KMS-11 (cell line): Measurements from ENCODE around the gene COL23A1.

Source experiments
- H2AFZ ChIP-seq: fragments of 200-600 bp; sonication (generic); 2 replicates; pipeline ENCODE4 v1.6.1; 2016; ENCODE audit warnings: antibody characterized with exemption, mixed run types, low read depth
- H3K27ac ChIP-seq: fragments of 200-600 bp; sonication (generic); 2 replicates; pipeline ENCODE4 v1.6.1; 2016; ENCODE audit warnings: mild to moderate bottlenecking, mixed run types
- H3K27me3 ChIP-seq: fragments of 200-600 bp; sonication (generic); 2 replicates; pipeline ENCODE4 v1.6.1; 2017; ENCODE audit warnings: mild to moderate bottlenecking, low read depth, mixed run types, moderate library complexity; ENCODE audit not compliant: insufficient read depth
- H3K36me3 ChIP-seq: fragments of 200-600 bp; sonication (generic); 2 replicates; pipeline ENCODE4 v1.6.1; 2017; ENCODE audit warnings: mild to moderate bottlenecking, mixed run types; ENCODE audit not compliant: insufficient read depth
- H3K4me1 ChIP-seq: fragments of 200-600 bp; sonication (generic); 2 replicates; pipeline ENCODE4 v1.6.1; 2016; ENCODE audit warnings: mild to moderate bottlenecking, low read depth, mixed run types; ENCODE audit not compliant: poor library complexity, severe bottlenecking
- H3K4me2 ChIP-seq: fragments of 200-600 bp; sonication (generic); 2 replicates; pipeline ENCODE4 v1.7.0; 2016; ENCODE audit warnings: mild to moderate bottlenecking, mixed run types
- H3K4me3 ChIP-seq: fragments of 200-600 bp; sonication (generic); IDR thresholded peaks from 2 replicates; pipeline ENCODE4 v1.6.1; 2017; ENCODE audit warnings: low read depth, low read length, mixed read lengths; ENCODE audit not compliant: insufficient read depth
- H3K79me2 ChIP-seq: fragments of 200-600 bp; sonication (generic); 2 replicates; pipeline ENCODE4 v1.6.1; 2016; ENCODE audit warnings: low read depth, mixed run types; ENCODE audit not compliant: insufficient read depth
- H3K9ac ChIP-seq: fragments of 200-600 bp; sonication (generic); 2 replicates; pipeline ENCODE4 v1.6.1; 2016; ENCODE audit warnings: mild to moderate bottlenecking, mixed run types
- H4K20me1 ChIP-seq: fragments of 200-600 bp; sonication (generic); 2 replicates; pipeline ENCODE4 v1.6.1; 2016; ENCODE audit warnings: mild to moderate bottlenecking, mixed run types; ENCODE audit not compliant: insufficient read depth
- CTCF ChIP-seq: fragments of 200-600 bp; sonication (generic); conservative IDR thresholded peaks from 2 replicates; pipeline ENCODE4 v1.6.1; 2017; ENCODE audit warnings: low read depth, mild to moderate bottlenecking, antibody characterized with exemption, low read length, moderate library complexity, mixed read lengths

COL23A1 gene

GRCh38 chr5:178271726-178272479, 318.3 kb downstream of the COL23A1 start:
- Histone ChIP-seq H3K79me2 (no peaks in the 10 kb centered on the region), H2AFZ (no peak overlapping the region), H3K4me3 (no peak overlapping the region), H4K20me1 (no peaks in the 10 kb centered on the region), H3K4me1 (no peaks in the 10 kb centered on the region), H3K27me3 (peaks cover 3% of the 10 kb centered on the region; the same call in 1 of the 2 replicates), H3K36me3 (no peaks in the 10 kb centered on the region), H3K9ac (no peak overlapping the region), H3K27ac (no peak overlapping the region), H3K4me2 (no peak overlapping the region)
- no peak for TF ChIP-seq CTCF

GRCh38 chr5:178271231-178271630, 319.0 kb downstream of the COL23A1 start:
- peaks cover 3% of the 10 kb centered on the region; the same call in 1 of the 2 replicates for H3K27me3 ChIP-seq
- H3K4me1 ChIP-seq, result no peaks in the 10 kb centered on the region
- H3K4me3 ChIP-seq, result no peak overlapping the region
- no peak overlapping the region for H3K9ac ChIP-seq
- no peak for TF ChIP-seq CTCF
- no peaks in the 10 kb centered on the region for H3K36me3 ChIP-seq
- no peaks in the 10 kb centered on the region for H3K79me2 ChIP-seq
- no peak overlapping the region for H3K4me2 ChIP-seq
- no peak overlapping the region for H2AFZ ChIP-seq
- H4K20me1 ChIP-seq, result no peaks in the 10 kb centered on the region
- no peak overlapping the region for H3K27ac ChIP-seq

GRCh38 chr5:178269499-178269898, 320.7 kb downstream of the COL23A1 start:
- Histone ChIP-seq H3K9ac (no peak overlapping the region), H4K20me1 (no peaks in the 10 kb centered on the region), H3K27ac (no peak overlapping the region), H3K79me2 (no peaks in the 10 kb centered on the region), H3K27me3 (no peaks in the 10 kb centered on the region; the same call in 1 of the 2 replicates), H3K4me3 (no peak overlapping the region), H3K4me2 (no peak overlapping the region), H3K36me3 (no peaks in the 10 kb centered on the region), H2AFZ (no peak overlapping the region), H3K4me1 (no peaks in the 10 kb centered on the region)
- no peak for TF ChIP-seq CTCF

GRCh38 chr5:178267876-178268275, 322.3 kb downstream of the COL23A1 start:
- Histone ChIP-seq H3K4me3 (no peak overlapping the region), H3K36me3 (no peaks in the 10 kb centered on the region), H3K4me1 (no peaks in the 10 kb centered on the region), H3K27ac (no peak overlapping the region), H3K4me2 (no peak overlapping the region), H4K20me1 (no peaks in the 10 kb centered on the region), H3K79me2 (no peaks in the 10 kb centered on the region), H3K27me3 (no peaks in the 10 kb centered on the region; the same call in 1 of the 2 replicates), H2AFZ (no peak overlapping the region), H3K9ac (no peak overlapping the region)
- TF ChIP-seq CTCF, result no peak
